ENCODE data around the gene GSE1.
A peak's percentile ranks its signal among the peaks of the same experiment; 100 is the strongest.

Gene GSE1

DNA sequence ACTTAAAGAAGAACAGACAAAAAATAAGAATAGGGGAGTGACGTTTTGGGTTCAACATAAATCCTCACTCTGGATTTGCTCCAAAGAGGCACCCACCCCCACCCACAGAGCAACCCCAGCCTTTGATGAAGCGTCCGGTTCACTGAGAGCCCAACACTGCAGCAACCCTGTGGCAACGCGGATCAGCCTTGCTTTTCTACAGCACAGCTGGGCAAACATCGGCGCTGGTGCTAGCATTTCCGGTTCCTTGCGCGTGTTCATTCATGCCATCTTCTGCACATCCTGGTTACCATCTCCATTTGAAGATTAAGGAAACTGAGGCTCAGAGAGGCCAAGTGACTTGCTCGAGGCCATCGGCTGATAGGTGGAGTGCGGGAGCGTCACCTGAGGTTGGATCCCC lies 84.3 kb downstream of the GSE1 start:
- DNase-seq (ENCODE audit: low read depth in 1 of 2, low spot score in 1 of 2), result no peak

DNA sequence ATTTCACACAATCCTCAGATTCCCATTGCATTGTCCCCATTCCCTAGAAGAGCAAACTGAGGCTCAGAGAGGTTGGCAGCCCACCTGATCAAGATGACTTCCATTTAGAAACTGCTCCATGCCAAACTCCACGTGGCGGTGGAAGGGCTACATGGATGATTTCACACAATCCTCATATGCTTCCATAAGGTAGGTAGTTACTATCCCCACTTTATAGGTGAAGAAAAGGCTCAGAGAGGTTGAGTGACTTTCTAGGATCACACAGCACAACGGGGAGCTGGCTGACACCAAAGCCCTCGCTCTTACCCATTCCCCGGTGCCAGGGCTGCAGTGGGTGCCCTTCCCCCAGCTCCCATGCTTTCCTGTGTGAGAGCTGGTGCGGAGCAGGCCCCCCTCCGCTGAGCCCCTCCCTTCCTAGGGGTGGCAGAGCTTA lies 85.4 kb downstream of the GSE1 start:
- DNase-seq (ENCODE audit: low read depth in 1 of 2, low spot score in 1 of 2), result no peak

DNA sequence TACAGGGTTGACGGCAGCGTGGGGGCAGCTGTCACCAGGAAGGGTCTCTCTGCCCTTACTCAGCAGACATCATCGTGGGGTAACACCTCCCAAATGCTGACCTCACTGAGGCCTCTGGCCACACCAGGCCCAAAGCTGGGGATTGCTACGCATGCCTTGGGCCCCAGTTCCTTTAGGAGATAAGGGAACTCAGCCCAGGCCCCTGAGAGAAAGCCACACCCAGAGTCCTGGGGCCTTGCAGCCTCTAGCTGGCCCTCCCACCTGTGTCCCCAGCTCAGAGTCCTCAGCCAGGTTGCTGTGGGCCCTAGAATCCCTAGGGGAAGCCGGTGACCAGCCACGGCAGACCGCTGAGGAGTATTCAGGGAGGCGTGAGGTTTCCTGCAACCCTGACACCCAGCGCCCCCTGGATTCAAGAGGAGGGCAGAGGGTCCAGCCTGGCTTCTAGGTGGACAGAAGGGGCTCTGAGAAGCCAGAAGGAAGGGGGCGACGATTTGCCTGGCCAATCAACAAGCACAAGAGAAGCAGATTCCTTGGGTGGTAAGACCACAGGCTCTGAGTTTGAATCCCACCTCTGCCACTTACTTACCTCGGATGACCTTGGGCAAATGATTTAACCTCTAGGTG lies 85.9 kb downstream of the GSE1 start:
- no peak for DNase-seq (ENCODE audit: low read depth in 1 of 2, low spot score in 1 of 2)

DNA sequence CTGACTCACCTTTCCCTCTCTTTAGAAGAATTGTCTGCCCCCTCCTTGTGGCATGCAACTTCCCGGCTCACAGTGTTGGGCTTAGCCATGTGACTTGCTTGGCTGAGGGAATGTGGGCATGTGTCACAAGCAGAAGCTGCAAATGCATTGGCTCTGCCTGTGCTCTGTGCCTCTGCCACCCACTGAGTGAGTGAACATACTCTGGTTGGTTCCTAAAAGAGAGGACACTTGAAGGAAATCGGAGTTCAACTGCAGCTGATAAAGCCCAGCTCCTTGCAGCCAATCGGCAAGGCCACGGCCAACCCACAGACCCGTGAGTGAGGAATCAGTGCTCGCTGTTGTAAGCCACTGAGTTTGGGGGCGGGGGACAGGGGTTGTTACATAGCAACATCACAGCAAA lies 86.5 kb downstream of the GSE1 start:
- DNase-seq (ENCODE audit: low read depth in 1 of 2, low spot score in 1 of 2), result no peak

DNA sequence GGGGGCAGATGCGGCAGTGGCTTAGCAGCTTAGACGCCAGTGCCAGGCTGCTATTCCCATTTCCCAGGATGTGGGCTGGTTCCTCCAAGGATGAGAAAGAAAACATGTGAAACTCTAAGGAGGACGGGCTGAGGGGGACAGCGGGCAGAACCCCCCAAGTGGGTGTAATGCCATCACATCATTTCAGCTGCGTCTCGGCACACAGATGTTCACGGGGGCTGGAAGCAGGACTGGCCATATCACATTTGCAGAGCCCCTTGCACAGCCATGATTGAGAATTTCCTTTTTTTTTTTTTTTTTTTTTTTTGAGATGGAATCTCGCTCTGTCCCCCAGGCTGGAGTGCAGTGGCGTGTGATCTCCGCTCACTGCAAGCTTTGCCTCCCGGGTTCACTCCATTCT lies 90.9 kb downstream of the GSE1 start:
- DNase-seq (ENCODE audit: low read depth in 1 of 2, low spot score in 1 of 2), result no peak

DNA sequence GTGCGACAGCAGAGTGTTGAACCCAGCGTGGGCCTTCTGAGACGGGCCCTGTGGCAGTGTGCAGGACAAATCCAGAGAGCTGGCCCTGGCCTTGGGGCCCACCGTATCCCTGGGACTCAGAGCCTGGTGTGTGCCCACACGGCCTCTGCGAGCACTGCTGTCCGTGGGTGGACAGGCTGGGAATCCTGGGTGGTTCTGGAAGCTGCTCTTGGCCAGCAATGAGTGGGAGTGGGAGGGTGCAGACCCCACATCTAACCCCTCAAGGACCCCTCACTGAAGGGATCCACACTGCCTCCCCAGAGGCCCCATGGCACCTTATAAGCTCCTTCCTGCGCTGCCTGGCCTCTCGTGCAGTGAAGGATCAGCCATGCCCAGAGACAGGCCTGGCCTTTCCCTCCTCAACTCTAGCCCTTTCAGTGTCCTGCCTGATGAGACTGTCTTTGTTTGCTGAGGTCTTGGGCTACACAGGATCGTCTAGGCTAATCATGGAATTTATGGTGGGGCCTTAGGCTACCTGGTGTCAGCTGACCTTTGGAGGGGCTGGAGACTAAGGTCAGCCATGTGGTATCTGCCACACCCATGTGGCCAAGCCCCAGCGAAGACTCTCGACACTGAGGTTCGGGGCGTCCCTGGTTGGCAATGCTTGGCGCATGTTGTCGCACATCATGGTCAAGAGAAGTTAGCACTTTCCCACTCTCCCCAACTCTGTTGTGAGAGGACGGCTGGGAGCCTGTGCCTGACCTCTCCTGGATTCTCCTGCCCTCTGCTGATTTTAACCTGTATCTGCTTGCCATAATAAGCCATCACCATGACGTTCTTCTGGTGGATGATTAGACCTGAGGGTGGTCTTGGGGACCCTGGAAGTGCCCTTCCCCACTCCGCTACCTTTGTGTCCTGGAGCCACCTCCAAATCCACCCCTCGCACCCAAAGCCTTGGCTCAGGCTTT lies 92.1 kb downstream of the GSE1 start:
- no peak for DNase-seq (ENCODE audit: low read depth in 1 of 2, low spot score in 1 of 2)

DNA sequence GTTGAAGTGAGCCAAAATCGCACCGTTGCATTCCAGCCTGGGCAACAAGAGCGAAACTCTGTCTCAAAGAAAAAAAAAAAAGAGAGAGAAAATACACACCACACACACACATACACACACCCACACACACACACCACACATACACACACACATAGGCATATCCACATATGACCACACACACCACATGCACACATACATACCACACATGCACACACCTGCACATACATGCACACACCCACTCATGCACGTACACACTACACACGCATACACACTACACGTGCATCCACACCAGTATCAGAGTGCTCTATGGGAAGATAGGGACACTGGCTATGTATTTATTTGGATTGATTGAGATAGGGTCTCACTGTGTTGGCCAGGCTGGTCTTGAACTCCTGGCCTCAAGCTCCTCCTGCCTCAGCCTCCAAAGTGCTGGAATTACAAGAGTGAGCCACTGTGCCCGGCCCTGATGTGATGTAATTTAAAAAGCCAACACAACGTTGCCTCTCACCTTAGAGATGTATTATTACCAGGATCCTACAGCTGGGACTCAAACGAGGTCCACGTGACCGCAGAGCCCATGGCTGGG lies 93.4 kb downstream of the GSE1 start:
- DNase-seq (ENCODE audit: low read depth in 1 of 2, low spot score in 1 of 2), result no peak

DNA sequence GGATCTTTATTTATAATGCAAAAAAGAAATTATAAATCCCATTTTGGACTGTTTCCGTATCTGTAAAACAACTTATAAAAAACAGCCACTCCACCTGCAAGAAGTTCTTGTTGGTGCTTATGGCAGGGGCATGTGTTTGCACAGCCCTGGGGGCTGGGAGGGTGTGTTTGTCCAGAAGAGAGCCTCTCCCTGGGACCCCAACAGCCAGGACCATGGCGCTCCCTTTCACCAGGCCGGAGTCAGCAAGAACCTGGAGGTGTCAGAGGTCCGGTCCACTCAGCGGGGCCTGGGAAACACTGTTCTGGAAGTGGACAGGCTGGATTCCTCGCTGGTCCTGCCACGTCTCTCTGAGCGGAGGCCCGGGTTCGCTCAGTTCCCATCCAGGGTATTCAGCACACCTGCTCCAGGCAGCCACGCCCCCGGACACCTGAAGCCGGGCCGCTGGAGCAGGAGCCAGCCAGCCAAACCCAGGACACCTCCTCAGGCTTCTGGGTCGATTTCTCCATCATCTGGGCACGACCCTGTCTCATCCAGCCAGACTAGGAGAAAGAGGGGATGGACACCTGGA lies 94.5 kb downstream of the GSE1 start:
- no peak for DNase-seq (ENCODE audit: low read depth in 1 of 2, low spot score in 1 of 2)

DNA sequence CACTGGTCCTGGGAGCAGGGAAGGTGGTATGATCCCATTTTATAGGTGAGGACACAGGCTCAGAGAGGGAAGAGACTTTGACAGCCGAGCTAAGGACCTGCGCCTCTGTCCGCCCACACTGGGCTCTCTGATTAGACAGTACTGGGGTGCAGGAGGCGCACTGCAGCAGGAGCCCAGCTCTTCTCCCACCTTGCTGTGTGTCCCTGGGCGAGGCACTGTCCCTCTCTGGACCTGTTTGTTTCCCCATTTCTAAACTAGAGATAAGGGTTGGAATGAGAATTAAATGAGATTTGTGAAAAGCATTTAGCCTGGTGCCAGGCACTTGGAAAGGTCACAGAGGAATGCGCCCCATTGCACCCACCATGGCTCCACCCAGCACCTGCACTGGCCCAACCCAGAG lies 95.2 kb downstream of the GSE1 start:
- DNase-seq (ENCODE audit: low read depth in 1 of 2, low spot score in 1 of 2), result no peak

DNA sequence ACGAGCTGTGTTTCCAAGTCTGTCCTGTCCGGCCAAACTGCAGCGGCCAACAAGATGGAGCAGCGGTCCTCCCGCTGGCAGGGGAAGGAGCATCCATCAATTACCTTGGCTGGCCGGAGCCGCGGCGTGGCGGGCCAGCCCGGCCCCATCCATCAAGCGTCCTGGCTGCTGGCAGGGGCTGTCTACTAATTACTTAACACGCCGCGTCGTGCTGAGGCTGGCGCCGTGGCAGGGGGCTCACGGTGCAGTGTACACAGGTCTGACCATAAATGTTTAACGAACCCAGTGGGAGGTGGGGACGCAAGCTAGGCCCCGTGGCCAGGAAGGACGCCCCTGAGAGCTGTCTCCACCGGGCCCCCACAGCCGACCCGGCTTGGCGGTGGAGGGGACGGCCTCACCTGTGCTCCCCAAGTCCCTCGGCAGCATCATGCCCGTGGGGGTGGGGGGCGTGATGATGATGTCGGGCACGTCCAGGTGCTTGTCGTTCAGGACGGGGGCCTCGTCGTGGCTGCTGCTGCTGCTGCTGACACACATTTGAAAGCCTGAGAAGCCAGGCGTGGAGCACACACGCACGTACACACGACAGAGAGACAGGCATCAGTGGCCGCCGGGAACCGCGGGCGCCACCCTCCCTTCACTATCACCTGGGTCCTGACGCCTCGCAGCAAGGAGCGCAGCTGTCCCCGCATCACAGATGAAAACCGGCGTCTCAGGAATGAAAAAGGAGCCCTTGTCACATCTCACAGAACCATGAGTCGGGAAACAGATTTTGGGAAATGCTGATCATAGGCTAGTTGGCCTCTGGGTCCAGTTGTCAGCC lies 96.9 kb downstream of the GSE1 start:
- no peak for DNase-seq (ENCODE audit: low read depth in 1 of 2, low spot score in 1 of 2)

DNA sequence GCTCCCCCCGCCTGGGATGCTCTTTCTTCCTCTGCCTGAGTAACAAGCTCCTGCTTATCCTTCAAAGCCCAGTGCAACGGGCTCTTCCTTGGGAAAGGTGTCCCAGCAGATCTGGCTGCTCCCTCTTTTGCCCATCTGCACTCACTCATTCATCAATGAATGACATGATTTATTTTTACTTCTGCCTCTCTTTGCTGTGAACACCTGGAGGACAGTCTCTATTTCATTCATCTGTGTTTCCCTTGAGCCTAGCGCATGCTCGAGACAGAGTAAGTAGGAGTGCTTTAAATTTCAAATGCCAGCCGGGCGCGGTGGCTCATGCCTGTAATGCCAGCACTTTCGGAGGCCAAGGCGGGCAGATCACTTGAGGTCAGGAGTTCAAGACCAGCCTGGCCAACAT lies 97.6 kb downstream of the GSE1 start:
- no peak for DNase-seq (ENCODE audit: low read depth in 1 of 2, low spot score in 1 of 2)

DNA sequence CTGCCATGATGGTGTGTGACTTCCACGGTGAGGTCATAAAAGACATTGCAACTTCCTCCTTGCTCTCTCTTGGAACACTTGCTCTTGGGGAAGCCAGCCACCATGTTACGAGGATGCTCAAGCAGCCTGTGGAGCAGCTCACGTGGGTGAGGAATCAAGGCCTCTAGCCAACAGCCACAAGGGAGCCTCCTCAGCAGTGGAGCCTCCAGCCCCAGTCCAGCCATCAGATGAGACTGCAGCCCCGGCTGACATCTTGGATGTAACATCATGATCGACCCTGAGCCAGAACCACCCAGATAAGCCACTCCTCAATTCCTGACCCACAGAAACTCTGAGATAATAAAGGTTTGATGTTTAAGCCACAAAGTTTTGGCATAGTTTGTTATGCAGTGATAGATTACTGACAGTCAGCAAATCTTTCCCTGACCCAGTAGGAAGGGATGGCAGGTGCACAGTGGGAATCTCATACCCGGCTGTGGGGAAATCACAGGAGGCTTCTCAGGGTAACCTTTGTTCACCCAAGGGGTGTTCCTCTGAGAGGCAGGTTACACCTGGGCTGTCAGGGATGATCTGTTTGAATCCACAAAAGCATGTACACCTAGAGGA lies 99.0 kb downstream of the GSE1 start:
- DNase-seq (ENCODE audit: low read depth in 1 of 2, low spot score in 1 of 2), result no peak

DNA sequence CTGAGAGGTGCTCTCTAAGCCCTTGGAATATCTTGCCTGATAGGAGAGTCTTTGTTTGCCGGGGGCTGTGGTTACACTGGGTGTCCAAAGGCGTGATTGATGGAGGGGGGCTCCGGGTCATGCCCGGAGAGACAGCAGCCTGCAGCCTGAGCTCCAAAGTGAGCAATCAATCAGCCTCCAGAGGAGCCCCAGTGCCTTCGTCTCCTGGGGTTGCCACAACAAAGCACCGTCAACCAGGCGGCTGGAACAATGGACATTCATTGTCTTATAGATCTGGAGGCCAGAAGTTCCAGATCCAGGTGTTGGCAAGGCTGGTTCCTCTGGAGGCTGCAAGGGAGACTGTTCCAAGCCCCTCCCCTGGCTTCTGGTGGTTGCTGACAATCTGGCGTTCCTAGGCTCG lies 99.7 kb downstream of the GSE1 start:
- DNase-seq (ENCODE audit: low read depth in 1 of 2, low spot score in 1 of 2), result no peak

DNA sequence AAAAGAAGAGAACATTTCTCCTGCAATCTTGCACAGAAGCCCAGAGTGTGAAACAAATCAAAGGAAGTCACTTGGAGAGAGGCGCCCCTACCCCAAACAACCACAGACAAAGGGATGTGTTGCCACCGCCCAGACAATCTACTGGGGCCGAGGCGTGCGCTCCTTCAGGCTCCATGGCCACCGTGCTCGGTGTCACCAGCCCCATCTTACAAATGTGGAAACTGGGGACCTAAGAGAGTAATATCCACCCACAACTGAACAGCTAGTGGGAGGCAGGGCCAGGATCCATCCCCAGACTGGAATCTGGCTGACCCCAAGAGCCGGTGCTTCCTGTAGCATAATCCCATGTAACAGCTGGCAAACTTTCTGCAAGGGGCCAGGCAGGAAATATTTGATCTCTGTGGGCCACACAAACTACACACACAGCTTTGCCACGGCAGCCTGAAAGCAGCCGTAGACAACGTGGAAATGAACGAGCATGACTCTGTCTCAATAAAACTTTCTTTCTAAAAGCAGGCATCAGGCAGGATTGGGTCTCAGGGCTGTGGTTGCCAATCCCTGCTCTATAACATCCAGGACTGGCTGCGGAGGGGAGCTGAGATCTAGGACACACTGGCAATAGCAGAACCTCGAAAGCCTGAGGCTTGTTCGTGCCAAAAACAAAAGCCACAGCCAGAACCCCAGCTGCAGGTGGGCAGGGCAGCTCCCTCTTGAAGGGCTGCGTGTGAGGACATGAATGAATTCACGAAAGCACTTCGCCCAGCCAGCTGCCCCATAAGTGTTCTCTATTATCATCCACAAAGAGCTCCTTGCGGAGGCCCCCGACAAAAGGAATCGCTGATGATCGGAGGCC lies 102.3 kb downstream of the GSE1 start:
- no peak for DNase-seq (ENCODE audit: low read depth in 1 of 2, low spot score in 1 of 2)

DNA sequence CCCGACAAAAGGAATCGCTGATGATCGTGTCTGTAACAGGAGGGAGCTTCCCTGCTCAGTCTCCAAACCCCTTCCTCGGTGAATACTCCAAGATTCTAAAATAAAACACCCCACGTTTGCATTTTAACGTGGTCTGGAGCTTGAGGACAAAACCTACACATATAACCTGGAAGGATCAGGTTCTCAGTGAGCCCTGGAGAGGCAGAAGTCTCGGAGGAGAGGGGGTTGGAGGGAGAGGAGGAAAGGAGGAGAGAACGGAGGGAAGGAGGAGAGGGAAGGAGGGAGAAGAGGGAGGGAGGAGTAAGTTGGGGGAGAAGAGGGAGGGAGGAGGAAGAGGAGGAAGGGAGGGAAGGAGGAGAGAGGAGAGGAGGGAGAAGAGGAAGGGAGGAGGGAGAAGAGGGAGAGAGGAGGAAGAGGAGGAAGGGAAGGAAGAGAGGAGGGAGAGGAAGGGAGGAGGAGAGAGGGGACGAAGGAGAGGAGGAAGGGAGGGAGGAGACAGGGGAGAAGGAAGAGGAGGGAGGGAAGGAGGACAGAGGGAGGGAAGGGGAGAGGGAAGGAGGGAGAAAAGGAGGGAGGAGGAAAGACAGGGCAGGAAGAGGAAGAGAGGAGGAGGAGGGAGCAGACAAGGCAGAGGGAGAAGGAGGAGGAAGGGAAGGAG lies 103.0 kb downstream of the GSE1 start:
- DNase-seq (ENCODE audit: low read depth in 1 of 2, low spot score in 1 of 2), result no peak

DNA sequence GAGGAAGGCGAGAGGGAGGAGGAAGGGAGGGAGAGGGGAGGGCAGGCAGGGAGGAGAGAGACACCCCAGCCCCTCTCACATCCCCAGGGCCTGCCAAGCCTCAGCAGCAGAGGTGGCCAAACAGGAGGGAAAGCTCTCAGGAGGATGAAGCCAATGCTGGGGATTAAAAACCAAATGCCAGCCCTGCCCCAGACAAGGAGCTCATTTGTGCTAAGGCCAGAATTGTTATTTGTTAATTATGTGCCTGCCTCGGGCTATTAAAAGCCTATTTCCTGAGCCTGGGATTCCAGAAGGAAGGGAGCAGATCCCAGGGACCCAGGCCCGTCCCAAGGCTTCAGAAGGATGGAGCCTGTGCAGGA lies 103.5 kb downstream of the GSE1 start:
- DNase-seq (ENCODE audit: low read depth in 1 of 2, low spot score in 1 of 2), result no peak

DNA sequence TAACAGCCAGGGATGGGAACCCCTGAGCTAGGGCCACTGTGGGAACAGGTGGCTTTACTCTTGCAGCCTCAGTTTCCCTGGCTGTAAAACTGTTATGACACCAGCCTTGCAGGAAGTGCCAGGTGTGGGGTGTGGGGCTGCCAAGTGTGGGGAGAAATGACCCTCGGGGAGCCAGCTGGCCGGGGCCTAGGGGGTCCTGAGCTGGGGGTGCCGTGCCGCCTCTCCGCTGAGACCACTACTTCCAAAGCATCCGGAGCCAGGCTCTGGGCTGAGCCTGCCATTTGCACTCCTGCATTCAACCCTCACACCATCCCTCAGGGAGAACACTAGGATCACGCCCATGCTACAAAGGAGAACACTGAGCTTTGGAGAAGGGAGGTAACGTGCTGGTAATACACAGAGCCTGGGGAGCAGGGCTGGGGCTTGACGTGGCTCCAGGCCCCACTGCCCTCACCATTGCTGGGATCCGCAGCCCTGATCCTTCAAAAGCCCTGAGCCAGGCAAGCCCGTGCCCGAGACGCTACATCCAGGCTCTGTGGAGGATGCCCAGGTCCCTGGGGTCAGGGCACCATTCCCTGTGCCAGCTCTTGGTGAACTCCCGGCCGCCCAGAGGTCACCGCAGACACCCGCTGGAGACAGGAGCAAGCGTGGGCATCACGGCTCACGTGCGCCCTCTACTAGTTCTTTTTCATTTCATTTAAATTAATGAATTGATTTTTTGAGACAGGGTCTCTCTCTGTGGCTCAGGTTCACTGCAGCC lies 104.5 kb downstream of the GSE1 start:
- peak; percentile 24 to 54 for DNase-seq (ENCODE audit: low read depth in 1 of 2, low spot score in 1 of 2)

DNA sequence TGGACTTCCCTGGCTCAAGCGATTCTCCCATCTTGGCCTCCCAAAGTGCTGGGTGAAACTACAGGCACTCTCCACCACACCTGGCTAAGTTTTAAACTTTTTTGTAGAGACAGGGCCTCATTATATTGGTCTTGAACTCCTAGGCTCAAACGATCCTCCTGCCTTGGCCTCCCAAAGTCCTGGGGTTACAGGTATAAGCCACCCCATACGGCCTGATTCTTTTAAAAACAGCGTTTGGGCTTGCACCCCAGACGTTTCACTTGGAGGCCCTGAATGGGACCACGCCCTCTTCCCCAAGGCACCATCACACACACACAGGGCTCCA lies 105.0 kb downstream of the GSE1 start:
- DNase-seq (ENCODE audit: low read depth in 1 of 2, low spot score in 1 of 2), result no peak

DNA sequence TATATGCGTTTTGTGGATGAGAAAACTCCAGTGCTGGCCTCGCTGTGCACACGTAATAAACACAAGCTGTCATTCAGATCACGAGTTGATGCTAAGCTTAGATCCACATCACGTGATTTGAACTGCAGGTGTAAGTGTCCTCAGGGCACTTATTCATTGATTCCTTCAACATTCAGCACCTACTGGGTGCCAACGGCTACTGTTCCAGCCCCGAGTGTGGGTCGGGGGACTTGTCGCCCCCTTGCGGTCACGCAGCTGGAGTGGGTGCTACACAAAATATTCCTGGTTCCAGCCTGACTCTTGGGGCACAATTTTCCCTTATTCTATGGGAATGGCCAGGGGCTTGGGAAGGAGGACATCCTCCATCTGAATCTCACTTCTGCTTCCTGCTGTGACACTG lies 105.6 kb downstream of the GSE1 start:
- no peak for DNase-seq (ENCODE audit: low read depth in 1 of 2, low spot score in 1 of 2)

All from activated CD4-positive, alpha-beta T cell treated with anti-CD3 and anti-CD28 coated beads, Interleukin-2, amount 50 U/mL, for 24 hours (primary cell).